GM12878 (cell line): Measurements from ENCODE around the gene FUBP1. TPM values are rescaled to one million over a fixed set of nuclear protein-coding genes. Genes with fewer than 3 reads are reported as not detected.
A peak's percentile ranks its signal among the peaks of the same experiment; 100 is the strongest.

Experiments
- ATAC-seq: fragments of 200-7000 bp; cut with Tn5 transposase; 3 replicates; pipeline ENCODE4 v1.9.1; 2020; ENCODE audit warnings: mild to moderate bottlenecking, moderate library complexity
- BruUV-seq: library from RNA; stranded (reverse); fragments of 400-500 nt; replicated peaks from 2 replicates; lab custom pipeline; 2021; lab: Mats Ljungman, UMichigan
- CTCF ChIA-PET: fragments of 300-600 bp; sonication (Branson Sonifier 250); formaldehyde crosslinking; extraction: SDS; loops from one replicate; lab custom pipeline; 2021; ENCODE audit warnings: inconsistent platforms; lab: Yijun Ruan, JAX
- POLR2A ChIA-PET: fragments of 350-600 bp; formaldehyde crosslinking; extraction: SDS; loops from one replicate; lab custom pipeline; 2021; ENCODE audit warnings: inconsistent platforms; lab: Charles Lee
- RAD21 ChIA-PET: fragments of 300-600 bp; sonication (Branson Sonifier 250); formaldehyde crosslinking; loops from one replicate; lab custom pipeline; 2023; ENCODE audit warnings: antibody characterized with exemption; ENCODE audit not compliant: unreplicated experiment; lab: Charles Lee
- SMC1A ChIA-PET: fragments of 300-600 bp; sonication (Branson Sonifier 250); formaldehyde crosslinking; loops from one replicate; lab custom pipeline; 2023; ENCODE audit not compliant: unreplicated experiment, uncharacterized antibody; lab: Charles Lee
- DNase-seq: peaks from one replicate; pipeline ENCODE4 v3.0.0-alpha.2; 2011; ENCODE audit warnings: low read depth, low spot score
- FAIRE-seq: peaks from 3 replicates; lab custom pipeline; 2011; peaks lifted over from hg19 to GRCh38; lab: Jason Lieb, UNC
- H2AFZ ChIP-seq: 2 replicates; pipeline ENCODE4 v1.6.0; 2011; ENCODE audit warnings: low read depth, low read length, control low read depth; ENCODE audit not compliant: control insufficient read depth
- H3K27ac ChIP-seq: 2 replicates; pipeline ENCODE4 v1.5.1; 2011; ENCODE audit warnings: control low read depth; ENCODE audit not compliant: control insufficient read depth, insufficient read depth
- H3K27me3 ChIP-seq, 2 experiments: replicated peaks in 1 of 2; 2 replicates each; pipeline versions ENCODE4 v1.6.0 to v1.6.1; 2011; ENCODE audit warnings: low read length in 1 of 2; ENCODE audit not compliant: control insufficient read depth in 2 of 2, insufficient read depth in 2 of 2
- H3K36me3 ChIP-seq, 2 experiments: 2 replicates each; pipeline ENCODE4 v1.5.1; 2011; ENCODE audit warnings: low read length in 1 of 2; ENCODE audit not compliant: control insufficient read depth in 2 of 2, insufficient read depth in 2 of 2
- H3K4me1 ChIP-seq: 2 replicates; pipeline ENCODE4 v1.6.1; 2011; ENCODE audit warnings: mild to moderate bottlenecking, low read length, moderate library complexity, mixed read lengths; ENCODE audit not compliant: control insufficient read depth, insufficient read depth
- H3K4me2 ChIP-seq: 2 replicates; pipeline ENCODE4 v1.6.0; 2011; ENCODE audit warnings: control low read depth; ENCODE audit not compliant: control insufficient read depth, insufficient read depth
- H3K4me3 ChIP-seq: fragments of 200-600 bp; sonication (generic); 2 replicates; pipeline ENCODE4 v1.5.1; 2016
- H3K79me2 ChIP-seq: 2 replicates; pipeline ENCODE4 v1.6.0; 2011; ENCODE audit warnings: low read length; ENCODE audit not compliant: control insufficient read depth, insufficient read depth
- H3K9ac ChIP-seq: 2 replicates; pipeline ENCODE4 v1.8.0; 2011; ENCODE audit warnings: low read length, control low read depth, mixed read lengths; ENCODE audit not compliant: control insufficient read depth, insufficient read depth
- H3K9me3 ChIP-seq: replicated peaks from 3 replicates; pipeline ENCODE4 v1.5.1; 2011; ENCODE audit warnings: mild to moderate bottlenecking, low read length; ENCODE audit not compliant: control insufficient read depth, insufficient read depth
- H4K20me1 ChIP-seq: 2 replicates; pipeline ENCODE4 v1.6.0; 2011; ENCODE audit not compliant: control insufficient read depth, insufficient read depth
- BRCA1 ChIP-seq: IDR thresholded peaks from 2 replicates; pipeline ENCODE4 v1.6.1; 2011; ENCODE audit warnings: low read depth, low read length, improper control_type of control experiment
- CTCF ChIP-seq, 3 experiments: IDR thresholded peaks in 2 of 3; conservative IDR thresholded peaks in 1 of 3; 2 replicates each; pipeline ENCODE4 v1.5.1; 2011; ENCODE audit warnings: low read depth in 3 of 3, low read length in 3 of 3, mild to moderate bottlenecking in 3 of 3, control low read depth in 2 of 3, moderate library complexity in 2 of 3, inconsistent platforms in 1 of 3, mixed read lengths in 1 of 3; ENCODE audit not compliant: control insufficient read depth in 2 of 3, insufficient read depth in 1 of 3; ENCODE audit errors: extremely low read depth in 1 of 3
- EED ChIP-seq: sonication (generic); IDR thresholded peaks from 2 replicates; pipeline ENCODE4 v1.6.1; 2016; ENCODE audit warnings: antibody characterized with exemption, low read depth
- KLF5 ChIP-seq: fragments of 450-650 bp; IDR thresholded peaks from 2 replicates; pipeline ENCODE4 v1.6.1; 2014; ENCODE audit warnings: mild to moderate bottlenecking; ENCODE audit not compliant: partially characterized antibody
- PML ChIP-seq: IDR thresholded peaks from 2 replicates; pipeline ENCODE4 v1.6.1; 2012; ENCODE audit warnings: low read length, inconsistent platforms
- SMAD5 ChIP-seq: IDR thresholded peaks from 2 replicates; pipeline ENCODE4 v1.6.1; 2016; ENCODE audit warnings: antibody characterized with exemption, low read depth
- SRF ChIP-seq, 2 experiments: IDR thresholded peaks; 2 replicates each; pipeline ENCODE4 v1.6.1; 2011; ENCODE audit warnings: low read depth in 2 of 2, low read length in 2 of 2, mild to moderate bottlenecking in 1 of 2, moderate library complexity in 1 of 2
- WGBS: methylation state at CpG from one replicate; pipeline ENCODE4 v1.1.6; 2016; ENCODE audit warnings: low lambda C conversion rate; ENCODE audit not compliant: insufficient replicate concordance, insufficient coverage; ENCODE audit errors: missing lambda C conversion rate; 5-methylcytosine and 5-hydroxymethylcytosine counted together
- in situ Hi-C: fragments of 300-500 bp; cut with MboI; formaldehyde crosslinking; loops from 9 replicates; pipeline ENCODE4 v1.14.3; 2018; ENCODE audit warnings: mixed read lengths
- intact Hi-C: fragments of 100-400 bp; cut with micrococcal nuclease; formaldehyde crosslinking; loops from one replicate; pipeline ENCODE4 v1.14.2; 2022; ENCODE audit not compliant: unreplicated experiment
- polyA plus RNA-seq, 11 experiments: library from polyadenylated mRNA; depleted of rRNA in 4 of 11; unstranded in 6 of 11; stranded (reverse) in 5 of 11; fragments of >200 nt; fragmentation: Nextera tagmentation in 4 of 11; fragmentation: Illumina TruSeq in 1 of 11; extraction: Ambion mirVana in 4 of 11; extraction: Trizol in 1 of 11; gene quantifications; 1 replicate in 1 of 11; 2 replicates in 10 of 11; pipeline versions ENCODE4 v1.2.1 to v1.2.3, GENCODE V29; 2011 to 2016; ENCODE audit warnings: inconsistent platforms in 2 of 11, missing spikeins in 2 of 11, low read depth in 1 of 11
- total RNA-seq, 4 experiments: library from RNA; depleted of rRNA in 3 of 4; stranded (reverse); fragments of >200 nt in 3 of 4; fragmentation: Illumina TruSeq in 1 of 4; extraction: Trizol in 1 of 4; gene quantifications; 2 replicates each; pipeline versions ENCODE4 v1.2.1 to v1.2.3, GENCODE V29; 2013 to 2021
- TF ChIP-seq, protein P1 (sequence below): fragments of 150-350 bp; IDR thresholded peaks from 2 replicates; pipeline ENCODE4 v1.6.1; 2016; ENCODE audit warnings: low read depth, low read length
- TF ChIP-seq, protein P2 (sequence below): fragments of 450-650 bp; formaldehyde crosslinking; IDR thresholded peaks from 2 replicates; pipeline ENCODE4 v1.5.0; 2022; ENCODE audit warnings: mild to moderate bottlenecking, missing genetic modification characterization
- TF ChIP-seq, protein P3 (sequence below): fragments of 450-650 bp; formaldehyde crosslinking; IDR thresholded peaks from 2 replicates; pipeline ENCODE4 v1.4.0; 2022; ENCODE audit warnings: mild to moderate bottlenecking, moderate library complexity

The FUBP1 gene
- total and polyA plus RNA-seq, 10 of the 15 experiments (the other 5 are each of a cell fraction or from before 2014, with no cell fraction given): 110 to 343 (median 191) TPM

- no TSS peak for BruUV-seq
- no peaks in the 10 kb centered on the region for H3K79me2 ChIP-seq
- WGBS: 21% methylated on average over 4 of the region's 4 CpGs
- no peaks in the 10 kb centered on the region for H3K4me1 ChIP-seq
- ATAC-seq (peak; percentile 82), FAIRE-seq (peak; percentile 70), DNase-seq (peak; percentile 11)
- ChIA-PET SMC1A (interaction anchor here (0.5 to 2.1 kb wide), 4 partner anchors 16 to 75 kb away, joined by 3 to 6 read pairs (median 4); no protein-coding TSS in a partner anchor), POLR2A (no interaction called here), CTCF (interaction anchor here (1.0 to 1.8 kb wide), 8 partner anchors 15 to 750 kb away, joined by 3 to 7 read pairs (median 5); no protein-coding TSS in a partner anchor), RAD21 (interaction anchor here (0.7 kb wide), 1 partner anchor 214 kb away, joined by 3 read pairs; no protein-coding TSS in a partner anchor)
- no peak overlapping the region for H2AFZ ChIP-seq
- no peak overlapping the region for H3K4me3 ChIP-seq
- no peak overlapping the region for H3K27ac ChIP-seq
- in situ Hi-C loops: loop anchor here (10.0 kb wide), 1 partner anchor 756 kb away; no protein-coding TSS in a partner anchor
- H4K20me1 ChIP-seq: no peaks in the 10 kb centered on the region
- H3K9me3 ChIP-seq: no peaks in the 10 kb centered on the region
- H3K36me3 ChIP-seq: no peaks in the 10 kb centered on the region
- no peak overlapping the region for H3K4me2 ChIP-seq
- intact Hi-C loops: loop anchor here (10.0 kb wide), 2 partner anchors 356 to 756 kb away; no protein-coding TSS in a partner anchor
- H3K9ac ChIP-seq: no peak overlapping the region
- no peaks in the 10 kb centered on the region for H3K27me3 ChIP-seq
- TF ChIP-seq SRF (IDR thresholded peaks at IDR 0.05; ENCODE audit: low read depth in 2 of 2, low read length in 2 of 2) (no peak), KLF5 (no peak), CTCF (IDR thresholded peaks at IDR 0.05 in 2 of 3, conservative IDR thresholded peaks at IDR 0.05 in 1 of 3; ENCODE audit: control insufficient read depth in 2 of 3, extremely low read depth in 1 of 3, insufficient read depth in 1 of 3, low read depth in 3 of 3, low read length in 3 of 3) (peak; percentile 61 to 72 (median 71); a peak in 5 of 6 replicates), SMAD5 (no peak), BRCA1 (no peak), EED (no peak), PML (no peak)
- TF ChIP-seq, protein P1, sequence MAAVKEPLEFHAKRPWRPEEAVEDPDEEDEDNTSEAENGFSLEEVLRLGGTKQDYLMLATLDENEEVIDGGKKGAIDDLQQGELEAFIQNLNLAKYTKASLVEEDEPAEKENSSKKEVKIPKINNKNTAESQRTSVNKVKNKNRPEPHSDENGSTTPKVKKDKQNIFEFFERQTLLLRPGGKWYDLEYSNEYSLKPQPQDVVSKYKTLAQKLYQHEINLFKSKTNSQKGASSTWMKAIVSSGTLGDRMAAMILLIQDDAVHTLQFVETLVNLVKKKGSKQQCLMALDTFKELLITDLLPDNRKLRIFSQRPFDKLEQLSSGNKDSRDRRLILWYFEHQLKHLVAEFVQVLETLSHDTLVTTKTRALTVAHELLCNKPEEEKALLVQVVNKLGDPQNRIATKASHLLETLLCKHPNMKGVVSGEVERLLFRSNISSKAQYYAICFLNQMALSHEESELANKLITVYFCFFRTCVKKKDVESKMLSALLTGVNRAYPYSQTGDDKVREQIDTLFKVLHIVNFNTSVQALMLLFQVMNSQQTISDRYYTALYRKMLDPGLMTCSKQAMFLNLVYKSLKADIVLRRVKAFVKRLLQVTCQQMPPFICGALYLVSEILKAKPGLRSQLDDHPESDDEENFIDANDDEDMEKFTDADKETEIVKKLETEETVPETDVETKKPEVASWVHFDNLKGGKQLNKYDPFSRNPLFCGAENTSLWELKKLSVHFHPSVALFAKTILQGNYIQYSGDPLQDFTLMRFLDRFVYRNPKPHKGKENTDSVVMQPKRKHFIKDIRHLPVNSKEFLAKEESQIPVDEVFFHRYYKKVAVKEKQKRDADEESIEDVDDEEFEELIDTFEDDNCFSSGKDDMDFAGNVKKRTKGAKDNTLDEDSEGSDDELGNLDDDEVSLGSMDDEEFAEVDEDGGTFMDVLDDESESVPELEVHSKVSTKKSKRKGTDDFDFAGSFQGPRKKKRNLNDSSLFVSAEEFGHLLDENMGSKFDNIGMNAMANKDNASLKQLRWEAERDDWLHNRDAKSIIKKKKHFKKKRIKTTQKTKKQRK: no peak
- TF ChIP-seq, protein P2, sequence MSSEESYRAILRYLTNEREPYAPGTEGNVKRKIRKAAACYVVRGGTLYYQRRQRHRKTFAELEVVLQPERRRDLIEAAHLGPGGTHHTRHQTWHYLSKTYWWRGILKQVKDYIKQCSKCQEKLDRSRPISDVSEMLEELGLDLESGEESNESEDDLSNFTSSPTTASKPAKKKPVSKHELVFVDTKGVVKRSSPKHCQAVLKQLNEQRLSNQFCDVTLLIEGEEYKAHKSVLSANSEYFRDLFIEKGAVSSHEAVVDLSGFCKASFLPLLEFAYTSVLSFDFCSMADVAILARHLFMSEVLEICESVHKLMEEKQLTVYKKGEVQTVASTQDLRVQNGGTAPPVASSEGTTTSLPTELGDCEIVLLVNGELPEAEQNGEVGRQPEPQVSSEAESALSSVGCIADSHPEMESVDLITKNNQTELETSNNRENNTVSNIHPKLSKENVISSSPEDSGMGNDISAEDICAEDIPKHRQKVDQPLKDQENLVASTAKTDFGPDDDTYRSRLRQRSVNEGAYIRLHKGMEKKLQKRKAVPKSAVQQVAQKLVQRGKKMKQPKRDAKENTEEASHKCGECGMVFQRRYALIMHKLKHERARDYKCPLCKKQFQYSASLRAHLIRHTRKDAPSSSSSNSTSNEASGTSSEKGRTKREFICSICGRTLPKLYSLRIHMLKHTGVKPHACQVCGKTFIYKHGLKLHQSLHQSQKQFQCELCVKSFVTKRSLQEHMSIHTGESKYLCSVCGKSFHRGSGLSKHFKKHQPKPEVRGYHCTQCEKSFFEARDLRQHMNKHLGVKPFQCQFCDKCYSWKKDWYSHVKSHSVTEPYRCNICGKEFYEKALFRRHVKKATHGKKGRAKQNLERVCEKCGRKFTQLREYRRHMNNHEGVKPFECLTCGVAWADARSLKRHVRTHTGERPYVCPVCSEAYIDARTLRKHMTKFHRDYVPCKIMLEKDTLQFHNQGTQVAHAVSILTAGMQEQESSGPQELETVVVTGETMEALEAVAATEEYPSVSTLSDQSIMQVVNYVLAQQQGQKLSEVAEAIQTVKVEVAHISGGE (CRISPR knock-in tag): no peak
- TF ChIP-seq, protein P3, sequence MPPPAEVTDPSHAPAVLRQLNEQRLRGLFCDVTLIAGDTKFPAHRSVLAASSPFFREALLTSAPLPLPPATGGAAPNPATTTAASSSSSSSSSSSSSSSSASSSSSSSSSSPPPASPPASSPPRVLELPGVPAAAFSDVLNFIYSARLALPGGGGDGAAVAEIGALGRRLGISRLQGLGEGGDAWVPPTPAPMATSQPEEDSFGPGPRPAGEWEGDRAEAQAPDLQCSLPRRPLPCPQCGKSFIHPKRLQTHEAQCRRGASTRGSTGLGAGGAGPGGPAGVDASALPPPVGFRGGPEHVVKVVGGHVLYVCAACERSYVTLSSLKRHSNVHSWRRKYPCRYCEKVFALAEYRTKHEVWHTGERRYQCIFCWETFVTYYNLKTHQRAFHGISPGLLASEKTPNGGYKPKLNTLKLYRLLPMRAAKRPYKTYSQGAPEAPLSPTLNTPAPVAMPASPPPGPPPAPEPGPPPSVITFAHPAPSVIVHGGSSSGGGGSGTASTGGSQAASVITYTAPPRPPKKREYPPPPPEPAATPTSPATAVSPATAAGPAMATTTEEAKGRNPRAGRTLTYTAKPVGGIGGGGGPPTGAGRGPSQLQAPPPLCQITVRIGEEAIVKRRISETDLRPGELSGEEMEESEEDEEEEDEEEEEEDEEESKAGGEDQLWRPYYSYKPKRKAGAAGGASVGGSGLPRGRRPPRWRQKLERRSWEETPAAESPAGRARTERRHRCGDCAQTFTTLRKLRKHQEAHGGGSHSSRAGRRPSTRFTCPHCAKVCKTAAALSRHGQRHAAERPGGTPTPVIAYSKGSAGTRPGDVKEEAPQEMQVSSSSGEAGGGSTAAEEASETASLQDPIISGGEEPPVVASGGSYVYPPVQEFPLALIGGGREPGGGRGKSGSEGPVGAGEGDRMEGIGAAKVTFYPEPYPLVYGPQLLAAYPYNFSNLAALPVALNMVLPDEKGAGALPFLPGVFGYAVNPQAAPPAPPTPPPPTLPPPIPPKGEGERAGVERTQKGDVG (CRISPR knock-in tag): no peak
Measured at GRCh38 chr1:77900687-77901293, 78.1 kb downstream of the FUBP1 start.
